GM21515 (cell line): ENCODE measurements around the gene MYL11.

ENCODE experiments used
- ATAC-seq: cut with Tn5 transposase; IDR thresholded peaks from one replicate; pipeline ENCODE4 v1.9.1; 2021; ENCODE audit not compliant: unreplicated experiment

The MYL11 gene

DNA sequence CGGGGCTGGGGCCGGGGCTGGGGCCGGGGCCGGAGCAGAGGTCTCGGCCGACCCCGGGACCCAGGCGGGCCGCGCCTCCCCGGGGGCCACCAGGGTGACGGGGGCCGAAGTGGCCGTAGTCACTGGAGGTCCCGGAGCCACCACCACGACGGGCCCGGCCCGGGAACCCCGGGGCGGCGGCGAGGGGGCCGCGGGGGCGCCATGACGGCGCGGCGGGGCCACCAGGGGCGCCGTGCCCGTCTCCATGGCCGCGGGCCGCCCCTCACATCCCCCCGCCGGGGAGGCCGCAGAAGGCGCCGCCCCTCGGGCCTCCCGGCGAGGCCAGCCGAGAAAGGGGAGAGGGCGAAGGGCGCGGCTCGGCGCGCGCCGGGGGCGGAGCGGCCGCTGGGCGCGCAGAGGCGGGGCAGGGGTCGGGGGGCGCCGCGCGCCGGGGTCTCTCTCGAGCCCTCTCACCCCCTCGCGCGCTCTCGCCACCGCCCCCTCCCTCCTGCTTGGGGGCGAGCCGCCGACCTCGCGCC, 4.6 kb upstream of the MYL11 start:
- peak; percentile 6 for ATAC-seq

DNA sequence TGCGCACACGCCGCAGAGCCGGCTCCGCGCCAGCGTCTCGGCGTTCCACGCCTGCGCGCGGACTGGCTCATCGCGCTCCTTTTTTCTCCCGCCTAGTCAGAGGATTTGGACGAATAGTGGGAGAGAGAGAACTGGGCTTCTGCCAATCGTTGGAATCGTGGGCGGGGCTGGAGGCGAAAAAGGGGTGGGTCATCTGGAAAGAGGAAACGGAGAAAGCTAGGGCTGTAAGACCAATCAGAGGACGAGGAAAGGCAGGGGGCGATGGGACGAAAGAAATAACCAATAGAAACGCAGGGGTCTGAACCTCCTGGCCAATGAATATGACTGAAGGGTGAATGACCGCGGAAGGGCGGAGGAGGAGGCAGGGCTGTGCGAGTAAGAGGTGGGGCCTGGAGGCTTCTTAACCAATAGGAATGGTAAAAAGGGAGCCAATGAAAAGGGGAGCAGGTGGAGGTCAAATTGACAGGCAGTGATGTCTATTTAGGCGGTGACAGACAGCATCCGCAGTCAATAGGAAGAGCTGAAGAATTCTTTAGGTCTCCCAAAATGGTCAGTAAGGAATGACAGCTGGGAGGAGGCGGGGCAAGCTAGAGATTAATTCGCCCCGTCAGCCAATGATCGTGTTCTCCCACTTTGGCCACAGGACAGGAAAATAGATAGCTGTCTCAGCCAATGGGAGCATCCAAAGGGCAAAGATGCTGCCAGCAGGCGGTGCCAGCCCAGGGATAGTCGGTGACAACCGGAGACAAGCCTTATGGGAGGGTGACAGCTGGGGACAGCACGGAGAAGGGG, 4.0 kb upstream of the MYL11 start, which contains the start of gene TBC1D10B:
Gene TBC1D10B, minus strand, starts transcription at position 39 of the 792 bp plus-strand sequence. CDS start 311 bp downstream, outside the sequence.
- ATAC-seq = peak; percentile 73

DNA sequence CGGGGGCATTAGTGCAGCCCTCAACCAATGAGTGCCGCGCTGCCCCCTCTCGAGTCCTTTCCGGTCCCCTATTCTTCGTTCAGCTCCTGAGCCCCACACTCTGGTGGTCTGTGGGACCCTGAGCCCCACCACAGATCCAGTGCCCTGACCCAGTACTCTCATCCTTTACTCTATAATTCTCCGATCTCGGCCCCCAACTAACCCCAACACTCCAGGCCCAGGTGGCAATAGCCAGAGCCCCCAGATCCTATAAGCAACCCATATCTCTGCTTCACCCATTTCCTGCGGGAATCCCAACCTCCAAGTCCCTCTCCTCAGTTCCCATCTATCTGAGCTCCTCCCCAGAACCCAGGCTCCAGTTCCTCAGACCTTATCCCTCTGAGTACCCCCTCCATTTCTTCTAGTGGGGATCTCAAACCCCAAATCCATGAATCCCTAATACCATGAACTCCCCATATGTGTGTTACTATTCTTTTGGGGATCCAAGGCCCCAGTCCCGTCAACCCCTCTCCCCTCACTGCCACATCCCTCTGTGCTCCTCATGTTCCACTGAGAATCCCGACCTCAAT, 3.3 kb upstream of the MYL11 start:
- no peak for ATAC-seq

DNA sequence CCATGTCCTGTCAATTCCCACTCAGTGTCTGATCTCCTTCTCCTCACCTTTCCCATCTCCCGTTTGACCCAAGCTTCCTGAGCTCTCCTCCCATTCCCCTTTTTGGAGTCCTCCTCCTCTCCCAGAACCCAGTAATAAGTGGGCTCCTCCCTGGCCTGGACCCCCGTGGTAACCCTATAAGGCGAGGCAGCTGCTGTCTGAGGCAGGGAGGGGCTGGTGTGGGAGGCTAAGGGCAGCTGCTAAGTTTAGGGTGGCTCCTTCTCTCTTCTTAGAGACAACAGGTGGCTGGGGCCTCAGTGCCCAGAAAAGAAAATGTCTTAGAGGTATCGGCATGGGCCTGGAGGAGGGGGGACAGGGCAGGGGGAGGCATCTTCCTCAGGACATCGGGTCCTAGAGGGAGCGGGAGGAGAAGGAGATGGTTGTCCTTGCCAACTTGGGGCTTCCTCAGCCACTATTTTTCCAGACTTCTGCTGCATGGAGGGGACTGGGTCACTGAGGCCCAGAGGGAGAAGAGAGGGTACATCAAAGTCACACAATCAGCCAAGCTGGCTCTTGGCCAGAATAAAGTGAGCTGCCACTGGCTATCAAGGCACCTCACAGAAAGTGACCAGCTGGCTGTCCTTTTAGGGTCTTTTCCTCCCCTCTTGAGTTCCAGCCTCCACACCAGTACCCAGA, 2.4 kb upstream of the MYL11 start:
- no peak for ATAC-seq

DNA sequence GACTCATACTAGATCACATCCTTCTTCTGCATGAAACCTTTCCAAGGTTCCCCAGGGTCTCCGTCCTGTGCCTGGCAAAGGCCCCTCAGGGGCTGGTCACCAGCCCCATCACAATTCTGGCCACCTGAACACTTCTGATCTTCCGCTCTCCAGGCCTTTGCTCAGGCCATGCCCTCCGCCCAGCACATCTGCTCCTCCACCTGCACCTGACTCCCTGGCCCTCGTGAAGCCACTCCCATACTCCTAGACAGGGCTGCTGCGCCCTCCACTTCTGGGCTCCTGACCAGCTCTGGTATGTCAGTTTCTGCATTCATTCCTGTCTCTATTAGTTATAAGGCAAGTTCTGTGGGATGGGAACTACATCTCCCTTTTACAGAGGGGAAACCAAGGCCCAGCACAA, 1.9 kb upstream of the MYL11 start:
- ATAC-seq = no peak

DNA sequence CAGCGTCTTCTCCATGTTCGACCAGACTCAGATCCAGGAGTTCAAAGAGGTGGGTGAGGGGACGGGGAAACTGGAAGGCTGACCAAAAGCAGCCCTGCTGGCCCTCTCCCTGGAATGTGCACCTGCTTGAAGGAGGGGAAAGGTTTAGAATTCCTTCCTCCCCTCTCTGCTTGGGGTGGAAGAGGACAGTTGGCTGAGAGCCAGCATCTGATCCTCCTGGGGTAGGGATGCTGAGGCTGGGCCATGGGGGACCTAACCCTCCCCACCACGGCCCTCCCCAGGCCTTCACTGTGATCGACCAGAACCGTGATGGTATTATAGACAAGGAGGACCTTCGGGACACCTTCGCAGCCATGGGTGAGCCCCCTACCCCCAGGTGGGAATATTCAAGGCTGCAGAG, 1.3 kb downstream of the MYL11 start:
- no peak for ATAC-seq

DNA sequence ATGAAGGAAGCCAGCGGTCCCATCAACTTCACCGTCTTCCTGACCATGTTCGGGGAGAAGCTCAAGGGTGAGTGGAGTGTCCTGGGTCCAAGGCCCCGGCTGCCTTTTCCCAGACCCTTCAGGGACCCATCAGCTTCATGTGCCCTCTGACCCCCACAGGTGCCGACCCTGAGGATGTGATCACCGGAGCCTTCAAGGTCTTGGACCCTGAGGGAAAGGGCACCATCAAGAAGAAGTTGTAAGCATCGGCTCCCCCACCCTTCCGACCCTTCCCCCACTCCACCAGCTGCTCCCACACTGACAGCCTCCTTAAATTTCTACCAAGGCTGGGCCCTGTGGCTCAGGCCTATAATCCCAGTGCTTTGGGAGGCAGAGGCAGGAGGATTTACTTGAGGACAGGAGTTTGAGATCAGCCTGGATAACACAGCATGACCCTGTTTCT, 1.9 kb downstream of the MYL11 start:
- ATAC-seq = no peak

DNA sequence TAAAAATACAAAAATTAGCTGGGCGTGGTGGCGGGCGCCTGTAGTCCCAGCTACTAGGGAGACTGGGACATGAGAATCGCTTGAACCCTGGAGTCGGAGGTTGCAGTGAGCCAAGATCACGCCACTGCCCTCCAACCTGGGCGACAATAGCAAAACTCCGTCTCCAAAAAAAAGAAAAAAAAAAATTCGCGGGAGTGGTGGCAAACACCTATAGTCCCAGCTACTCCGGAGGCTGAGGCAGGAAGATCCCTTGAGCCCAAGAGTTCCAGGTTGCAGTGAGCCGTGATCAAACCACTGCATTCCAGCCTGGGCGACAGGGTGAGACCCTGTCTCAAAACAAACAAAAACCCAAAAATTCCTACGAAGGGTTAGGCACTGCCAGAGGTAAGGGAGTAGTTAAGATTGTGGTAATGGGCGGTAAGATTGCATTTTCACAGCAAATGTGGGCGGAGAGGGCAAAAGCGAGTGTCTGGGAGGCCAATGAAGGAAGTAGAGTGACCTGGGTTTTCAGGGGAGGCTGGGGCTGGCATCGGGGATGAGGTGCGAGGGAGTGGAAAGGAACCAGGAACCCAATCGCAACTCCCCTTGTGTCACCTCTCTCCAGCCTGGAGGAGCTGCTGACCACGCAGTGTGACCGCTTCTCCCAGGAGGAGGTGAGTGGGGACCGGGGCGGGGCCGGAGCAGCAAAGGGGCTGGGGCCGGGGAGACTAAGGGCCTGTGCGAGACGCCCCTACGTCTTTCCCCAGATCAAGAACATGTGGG, 2.6 kb downstream of the MYL11 start:
- ATAC-seq = peak; percentile 5

DNA sequence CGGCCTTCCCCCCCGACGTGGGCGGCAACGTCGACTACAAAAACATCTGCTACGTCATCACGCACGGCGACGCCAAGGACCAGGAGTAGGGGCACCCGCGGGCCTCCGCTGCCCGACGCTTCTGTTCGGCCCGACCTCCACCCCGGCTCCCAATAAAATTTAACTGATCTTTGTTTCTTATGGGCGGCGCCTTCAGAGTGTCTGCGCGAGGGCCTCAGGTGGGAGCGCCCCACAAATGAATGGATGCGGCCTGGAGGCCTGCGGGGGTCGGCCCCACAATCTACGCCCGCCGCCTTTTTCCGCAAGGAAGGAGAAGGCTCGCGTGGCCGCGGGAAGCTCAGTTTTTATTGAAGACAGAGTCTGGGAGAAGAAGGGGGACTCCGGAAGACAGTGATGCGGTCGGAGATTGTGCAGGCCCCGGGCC, 3.2 kb downstream of the MYL11 start:
- peak; percentile 37 for ATAC-seq

DNA sequence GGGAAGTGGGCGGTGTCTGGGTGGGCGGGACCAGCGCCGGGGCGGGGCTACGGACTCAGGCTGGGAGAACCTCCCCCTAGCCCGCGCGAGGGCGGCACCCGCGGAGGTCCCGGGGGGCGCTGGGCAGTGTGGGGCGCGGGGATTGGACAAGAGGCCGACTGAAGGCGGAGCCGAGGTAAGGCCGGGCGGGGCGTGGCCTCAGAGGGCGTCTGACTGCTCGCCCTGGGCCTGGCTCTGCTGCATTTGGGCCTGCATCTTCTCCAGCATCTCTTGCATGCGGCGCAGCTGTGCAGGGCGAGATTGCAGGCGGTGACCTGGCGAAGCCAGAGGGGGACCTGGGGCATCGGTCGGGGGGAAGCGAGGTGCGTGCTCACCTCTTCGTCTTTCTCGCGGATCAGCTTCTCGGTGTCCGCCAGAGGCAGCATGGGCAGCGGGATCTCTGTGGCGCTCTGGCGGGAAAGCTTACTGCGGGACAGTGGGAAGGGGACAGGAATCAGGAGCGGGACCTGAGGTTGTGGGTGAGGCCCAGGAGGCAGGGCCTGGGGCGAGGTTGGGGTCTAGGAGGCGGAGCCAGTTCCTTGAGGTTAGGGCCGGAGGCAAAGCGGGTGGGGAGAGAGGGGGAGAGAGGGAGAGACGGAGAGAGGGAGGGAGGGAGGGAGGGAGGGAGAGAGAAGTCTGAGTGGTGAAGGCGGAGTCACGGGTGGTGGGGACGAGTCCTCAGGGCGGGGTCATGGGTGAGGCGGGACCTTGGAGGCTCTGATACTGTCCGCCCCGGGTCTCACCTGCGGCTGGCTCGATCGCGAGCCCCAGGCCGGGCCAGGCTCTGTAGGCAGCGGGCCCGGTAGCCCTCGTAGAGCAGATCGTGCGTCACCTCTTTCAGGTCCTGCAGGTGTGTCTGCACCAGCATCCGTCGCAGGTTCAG, 3.9 kb downstream of the MYL11 start:
- ATAC-seq = peak; percentile 81

DNA sequence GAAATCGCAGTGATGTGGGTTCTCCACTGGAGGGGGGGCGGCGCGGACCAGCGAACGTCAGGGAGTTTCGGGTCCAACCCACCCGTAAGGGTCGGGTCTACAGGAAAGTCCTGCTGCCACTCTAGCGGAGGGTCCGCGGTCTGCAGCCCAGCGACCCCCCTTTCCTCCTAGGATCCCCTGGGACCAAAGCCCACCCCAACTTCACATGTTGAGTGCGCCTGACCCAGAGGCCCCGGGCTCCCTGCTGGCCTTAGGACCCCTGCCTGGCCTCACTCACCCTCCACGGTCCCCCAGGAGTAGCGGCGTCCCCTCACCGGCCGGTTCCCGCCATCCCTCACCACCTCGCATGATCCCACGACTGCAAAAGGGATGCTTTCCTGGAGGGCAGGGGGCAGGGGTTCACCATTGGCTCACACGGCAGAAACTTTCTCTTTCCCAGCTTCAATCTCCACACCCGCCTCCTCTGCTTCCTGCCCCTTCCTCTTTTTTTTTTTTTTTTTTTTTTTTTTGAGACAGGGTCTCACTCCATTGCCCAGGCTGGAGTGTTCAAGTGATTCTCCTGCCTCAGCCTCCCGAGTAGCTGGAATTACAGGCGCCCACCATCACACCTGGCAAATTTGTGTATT, 4.7 kb downstream of the MYL11 start:
- no peak for ATAC-seq

DNA sequence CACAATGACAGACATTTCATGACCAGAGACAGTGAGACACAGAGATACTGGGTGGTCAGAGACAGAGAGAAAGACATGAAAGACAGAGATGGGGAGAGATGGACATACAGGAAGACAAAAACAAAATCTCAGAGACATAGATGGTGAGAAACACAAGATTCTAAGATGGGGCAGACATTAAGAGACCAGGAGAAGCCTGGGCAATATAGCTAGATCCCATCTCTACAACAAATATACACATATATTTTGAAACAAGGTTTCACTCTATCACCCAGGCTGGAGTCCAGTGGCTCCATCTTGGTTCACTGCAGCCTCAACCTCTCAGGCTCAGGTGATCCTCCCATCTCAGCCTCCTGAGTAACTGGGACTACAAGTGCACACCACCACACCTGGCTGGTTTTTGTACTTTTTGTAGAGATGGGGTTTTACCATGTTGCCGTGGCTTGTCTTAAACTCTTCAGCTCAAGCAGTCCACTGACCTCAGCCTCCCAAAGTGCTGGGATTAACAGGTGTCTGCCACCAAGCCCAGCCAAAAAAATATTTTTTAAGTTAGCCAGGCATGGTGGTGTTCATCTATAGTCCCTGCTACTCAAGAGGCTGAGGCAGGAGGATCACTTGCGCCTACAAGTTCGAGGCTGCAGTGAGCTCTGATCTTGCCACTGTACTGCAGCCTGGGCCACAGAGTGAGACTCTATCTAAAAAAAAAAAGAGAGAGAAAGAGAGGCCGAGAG, 5.6 kb downstream of the MYL11 start:
- ATAC-seq = no peak

DNA sequence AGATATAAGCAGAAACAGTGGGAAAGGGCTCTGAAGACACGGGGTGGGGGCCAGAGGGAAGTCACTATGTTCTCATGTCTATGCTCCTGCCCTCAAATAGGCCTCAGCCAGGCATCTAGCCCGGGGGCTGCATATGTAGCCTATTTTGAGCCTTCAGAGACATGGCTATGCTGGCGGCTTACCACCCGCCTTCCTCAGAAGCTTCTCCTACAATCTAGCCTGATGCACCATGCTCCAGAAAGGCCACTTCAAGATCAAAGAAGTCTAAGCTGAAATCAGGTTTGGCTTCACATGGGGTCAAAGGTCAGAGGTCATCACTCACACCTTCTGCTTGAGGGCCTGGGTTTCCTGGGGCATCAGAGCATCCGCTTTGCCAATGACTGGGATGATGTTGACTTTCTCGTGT, 6.2 kb downstream of the MYL11 start:
- no peak for ATAC-seq

DNA sequence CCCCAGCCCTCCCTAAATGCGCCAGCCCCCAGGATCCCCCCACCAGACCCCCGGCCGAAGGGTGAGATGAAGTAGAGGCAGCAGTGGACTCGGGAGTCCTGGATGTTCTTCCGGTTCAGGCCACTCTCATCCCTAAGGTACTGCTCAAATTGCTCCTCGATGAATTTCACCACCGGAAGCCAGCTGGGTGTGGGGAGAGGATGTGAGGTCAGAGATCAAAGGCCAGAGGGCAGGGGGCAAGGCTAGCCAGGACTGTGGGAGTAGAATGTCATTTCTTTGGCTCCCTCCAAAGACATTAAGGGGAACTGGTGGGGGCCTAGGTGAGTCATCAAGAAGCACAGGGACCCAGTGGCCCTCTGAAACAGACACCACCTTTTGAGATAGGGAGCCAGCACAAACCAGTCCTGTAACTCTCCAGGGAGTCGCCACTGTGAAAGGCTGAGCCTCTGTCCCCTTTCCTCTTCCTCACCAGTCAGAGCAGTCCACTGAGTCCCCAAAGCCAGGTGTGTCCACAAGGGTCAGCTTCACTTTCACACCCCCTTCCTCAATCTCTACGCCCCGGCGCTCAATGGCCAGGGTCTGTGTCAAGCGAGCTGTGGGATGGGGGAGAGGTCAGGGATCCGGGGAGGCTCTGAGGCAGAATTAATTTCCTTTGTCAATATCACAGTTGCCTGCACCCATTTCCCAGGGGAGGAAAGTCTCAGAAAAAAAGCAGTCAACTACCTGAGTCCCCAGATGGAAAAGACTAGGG, 6.9 kb downstream of the MYL11 start:
- no peak for ATAC-seq

DNA sequence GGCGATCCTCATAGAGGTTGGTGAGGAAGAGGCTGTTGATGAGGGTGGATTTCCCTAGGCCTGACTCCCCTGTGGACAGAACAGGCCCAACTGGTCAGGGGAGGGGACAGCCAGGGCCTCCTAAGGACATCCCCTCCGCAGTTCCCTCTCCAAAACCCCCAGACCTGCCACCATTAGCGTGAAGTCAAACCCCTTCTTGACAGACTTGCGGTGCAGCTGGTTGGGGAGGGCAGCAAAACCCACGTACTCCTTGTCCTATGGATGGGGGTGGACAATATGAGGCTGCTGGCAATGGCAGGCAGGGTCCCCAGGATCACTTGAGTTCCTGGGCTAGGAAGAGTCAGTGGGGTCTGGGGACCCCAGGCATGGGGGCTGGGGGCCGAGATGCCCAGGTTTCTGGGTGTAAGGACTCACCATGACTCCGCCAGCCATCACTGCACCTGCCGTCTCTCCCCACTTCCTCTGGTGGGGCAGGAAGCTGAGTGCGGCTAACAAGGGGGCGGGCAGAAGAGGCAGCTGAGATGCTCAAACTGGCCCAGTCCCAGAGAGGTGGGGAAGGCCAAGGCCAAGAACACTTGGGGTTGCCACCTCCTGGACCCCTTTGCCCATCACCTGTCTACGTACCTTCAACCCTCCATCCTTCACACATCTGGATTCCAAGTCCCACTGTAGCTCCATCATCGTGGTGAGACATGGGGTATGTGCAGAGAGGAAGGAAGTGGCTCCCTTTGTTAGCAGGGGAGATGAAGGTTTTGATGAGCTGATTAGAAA, 7.7 kb downstream of the MYL11 start, which contains the start of gene SEPTIN1:
Gene SEPTIN1, minus strand, starts transcription at position 451 of the 771 bp plus-strand sequence. Its CDS starts 19 bp downstream, at position 432.
- ATAC-seq = no peak

DNA sequence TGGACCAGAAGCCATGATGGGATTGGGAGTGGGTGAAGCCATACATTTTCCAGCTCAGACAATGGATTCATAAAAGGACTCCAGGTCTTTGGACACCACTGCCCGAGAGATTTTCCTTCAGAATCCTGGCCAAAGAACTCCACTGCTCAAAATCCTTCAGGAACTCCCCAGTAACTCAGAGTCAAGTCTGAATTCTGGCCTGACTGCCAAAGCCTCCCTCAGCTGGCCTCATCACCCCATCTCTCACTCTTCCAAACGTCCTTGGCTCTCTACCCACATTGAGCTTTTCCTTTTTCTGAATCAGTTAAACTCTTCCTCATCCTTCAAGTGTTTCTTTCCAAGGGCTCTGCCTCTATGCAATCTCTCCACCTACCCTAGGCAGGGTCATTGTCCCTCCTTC, 8.9 kb downstream of the MYL11 start:
- ATAC-seq = no peak

DNA sequence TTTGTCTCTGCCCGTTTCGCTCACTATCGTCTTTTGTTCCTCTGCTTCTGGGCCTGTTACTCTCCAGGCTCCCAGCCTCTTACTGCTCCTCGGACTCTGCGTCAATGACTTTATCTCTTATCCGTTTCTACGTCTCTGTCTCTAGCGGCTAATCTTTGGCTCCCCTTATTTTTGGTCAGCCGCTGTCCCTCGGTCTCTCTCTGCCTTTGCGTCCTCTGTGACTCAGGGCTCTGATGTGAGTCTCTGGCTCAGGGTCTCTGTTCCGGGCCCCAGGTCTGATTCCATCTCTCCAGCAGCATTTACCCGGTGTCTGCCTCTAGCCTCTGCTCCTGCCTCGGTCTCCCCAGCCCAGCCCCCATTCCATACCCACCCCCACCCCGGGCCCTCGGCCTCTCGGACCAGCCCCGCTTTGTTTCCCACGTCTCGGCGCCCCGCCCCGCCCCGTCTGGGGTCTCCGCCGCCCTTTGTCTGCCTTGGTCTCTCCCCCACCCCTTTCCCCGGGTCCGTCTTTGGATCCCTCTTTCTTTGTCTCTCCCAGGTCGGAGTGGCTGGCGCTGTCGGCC, 20.1 kb downstream of the MYL11 start:
- no peak for ATAC-seq
